Hepatocyte (in vitro differentiated cells): Measurements from ENCODE around the gene ADAM15.

Experiments
- CTCF ChIP-seq: fragments of 200-600 bp; sonication (generic); IDR thresholded peaks from 2 replicates; pipeline ENCODE4 v1.5.1; 2016; ENCODE audit warnings: antibody characterized with exemption, mild to moderate bottlenecking; ENCODE audit not compliant: poor library complexity
- EZH2 ChIP-seq: fragments of 200-600 bp; sonication (generic); IDR thresholded peaks from 2 replicates; pipeline ENCODE4 v1.6.1; 2016; ENCODE audit warnings: antibody characterized with exemption, mild to moderate bottlenecking, borderline replicate concordance
- EZH2phosphoT487 ChIP-seq: fragments of 200-600 bp; sonication (generic); IDR thresholded peaks from one replicate; pipeline ENCODE4 v1.6.1; 2018; ENCODE audit warnings: antibody characterized with exemption, mild to moderate bottlenecking, low read depth, moderate library complexity; ENCODE audit not compliant: unreplicated experiment, severe bottlenecking

- TF ChIP-seq CTCF (no peak), EZH2phosphoT487 (no peak), EZH2 (no peak)
Measured at GRCh38 chr1:155007251-155007828, 43.8 kb upstream of the ADAM15 start.
